ENCODE measurements around the gene CTNNA2. TPM values are rescaled to one million over a fixed set of nuclear protein-coding genes. Genes with fewer than 3 reads are reported as not detected.

The CTNNA2 gene
- total RNA-seq, 2 donors from 2014 or later: not detected

DNA sequence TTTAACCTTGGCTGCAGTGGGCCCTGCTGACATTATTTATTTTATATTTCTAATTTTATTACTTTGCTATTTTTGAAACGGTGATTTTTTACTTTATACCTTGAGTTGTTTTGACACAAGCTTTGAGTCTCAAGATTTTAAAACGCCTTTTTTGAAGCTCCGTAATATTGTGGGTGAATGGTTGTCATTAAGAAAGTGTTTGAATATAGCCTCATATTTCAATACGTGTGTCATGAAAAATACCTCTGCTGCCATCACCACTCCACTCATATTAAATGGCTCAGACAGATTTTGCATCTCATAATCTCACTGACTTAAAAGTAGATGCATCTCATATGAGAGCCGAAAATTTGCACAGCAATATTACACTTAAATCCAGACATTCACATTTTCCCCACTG is 106.6 kb downstream of the CTNNA2 start:
- TF ChIP-seq, protein P1, sequence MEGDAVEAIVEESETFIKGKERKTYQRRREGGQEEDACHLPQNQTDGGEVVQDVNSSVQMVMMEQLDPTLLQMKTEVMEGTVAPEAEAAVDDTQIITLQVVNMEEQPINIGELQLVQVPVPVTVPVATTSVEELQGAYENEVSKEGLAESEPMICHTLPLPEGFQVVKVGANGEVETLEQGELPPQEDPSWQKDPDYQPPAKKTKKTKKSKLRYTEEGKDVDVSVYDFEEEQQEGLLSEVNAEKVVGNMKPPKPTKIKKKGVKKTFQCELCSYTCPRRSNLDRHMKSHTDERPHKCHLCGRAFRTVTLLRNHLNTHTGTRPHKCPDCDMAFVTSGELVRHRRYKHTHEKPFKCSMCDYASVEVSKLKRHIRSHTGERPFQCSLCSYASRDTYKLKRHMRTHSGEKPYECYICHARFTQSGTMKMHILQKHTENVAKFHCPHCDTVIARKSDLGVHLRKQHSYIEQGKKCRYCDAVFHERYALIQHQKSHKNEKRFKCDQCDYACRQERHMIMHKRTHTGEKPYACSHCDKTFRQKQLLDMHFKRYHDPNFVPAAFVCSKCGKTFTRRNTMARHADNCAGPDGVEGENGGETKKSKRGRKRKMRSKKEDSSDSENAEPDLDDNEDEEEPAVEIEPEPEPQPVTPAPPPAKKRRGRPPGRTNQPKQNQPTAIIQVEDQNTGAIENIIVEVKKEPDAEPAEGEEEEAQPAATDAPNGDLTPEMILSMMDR (IDR thresholded peaks at IDR 0.05): no peak
- no peak overlapping the region for H3K4me3 ChIP-seq

DNA sequence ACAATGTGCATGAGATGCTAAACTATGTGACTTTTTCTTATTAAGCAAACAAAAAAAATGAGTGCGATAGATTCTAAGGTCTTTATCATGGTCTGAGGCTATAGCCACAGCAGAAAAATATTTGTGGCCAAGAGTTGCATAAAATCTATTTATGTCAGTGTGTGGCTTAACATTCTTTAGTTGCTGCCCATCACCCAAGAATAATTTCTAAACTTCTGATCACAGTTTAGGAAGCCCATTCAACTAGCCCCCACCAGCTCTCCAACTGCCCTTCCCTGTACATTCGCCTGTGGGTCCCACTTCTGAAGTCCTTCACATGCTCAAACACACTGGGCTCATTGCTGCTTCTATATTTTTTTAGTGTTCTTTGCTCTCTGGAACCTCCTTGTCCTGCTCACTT is 107.1 kb downstream of the CTNNA2 start:
- Histone ChIP-seq H3K27ac (no peak overlapping the region), H3K4me3 (no peak overlapping the region), H3K4me1 (no peaks in the 10 kb centered on the region), H3K36me3 (no peaks in the 10 kb centered on the region), H3K9me3 (no peaks in the 10 kb centered on the region), H3K27me3 (no peaks in the 10 kb centered on the region)
- TF ChIP-seq, protein P1 (IDR thresholded peaks at IDR 0.05): no peak
- DNase-seq (ENCODE audit: low spot score): no peak

More for the DNA sequence above, 106.6 kb downstream of the CTNNA2 start:
- Histone ChIP-seq H3K36me3 (no peaks in the 10 kb centered on the region), H3K9me3 (no peaks in the 10 kb centered on the region), H3K27ac (no peak overlapping the region), H3K4me1 (no peaks in the 10 kb centered on the region), H3K27me3 (no peaks in the 10 kb centered on the region)
- DNase-seq (ENCODE audit: low spot score): no peak

DNA sequence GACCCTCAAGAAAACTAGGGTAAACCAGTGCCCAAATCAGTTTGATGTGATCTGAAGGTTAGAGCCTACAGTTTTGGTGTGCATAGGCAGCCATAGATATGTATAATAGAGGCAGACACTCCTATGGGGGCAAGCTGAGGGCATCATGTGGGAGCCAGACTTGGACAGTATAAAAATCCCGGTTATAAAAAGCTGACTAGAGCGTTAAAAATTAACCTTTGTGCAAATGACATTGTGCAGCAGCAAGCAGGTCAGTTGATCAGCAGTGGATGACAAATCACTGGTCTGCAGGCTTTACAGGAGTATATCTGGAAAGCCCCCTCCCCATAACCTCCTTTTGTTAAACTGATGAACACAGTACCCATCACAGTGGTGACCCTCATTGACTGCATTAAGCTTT is 107.8 kb downstream of the CTNNA2 start:
- Histone ChIP-seq H3K27ac (no peak overlapping the region), H3K4me3 (no peak overlapping the region), H3K4me1 (no peaks in the 10 kb centered on the region), H3K9me3 (no peaks in the 10 kb centered on the region), H3K36me3 (no peaks in the 10 kb centered on the region), H3K27me3 (no peaks in the 10 kb centered on the region)
- no peak for DNase-seq (ENCODE audit: low spot score)
- TF ChIP-seq, protein P1 (IDR thresholded peaks at IDR 0.05): no peak

DNA sequence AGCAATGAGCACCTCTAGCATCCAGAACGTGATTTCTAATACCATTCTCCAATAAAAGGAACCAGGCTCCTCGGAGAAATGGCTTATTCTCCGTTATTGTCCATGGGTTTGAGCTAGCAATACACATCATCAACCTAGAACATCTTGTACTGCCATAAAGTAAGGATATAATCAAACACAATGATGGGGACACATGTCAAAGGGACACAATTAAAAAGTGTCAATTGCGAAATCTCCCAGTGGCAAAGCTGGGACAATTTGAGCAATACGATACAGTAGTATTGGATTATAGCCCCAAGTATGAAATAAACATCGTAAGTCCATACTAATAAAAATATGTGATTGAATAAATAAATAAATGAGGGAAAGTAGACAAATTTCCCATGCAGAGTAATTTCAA is 108.4 kb downstream of the CTNNA2 start:
- TF ChIP-seq, protein P1 (IDR thresholded peaks at IDR 0.05): no peak
- no peak for DNase-seq (ENCODE audit: low spot score)
- Histone ChIP-seq H3K9me3 (no peaks in the 10 kb centered on the region), H3K4me1 (no peaks in the 10 kb centered on the region), H3K27me3 (no peaks in the 10 kb centered on the region), H3K27ac (no peak overlapping the region), H3K36me3 (no peaks in the 10 kb centered on the region), H3K4me3 (no peak overlapping the region)

DNA sequence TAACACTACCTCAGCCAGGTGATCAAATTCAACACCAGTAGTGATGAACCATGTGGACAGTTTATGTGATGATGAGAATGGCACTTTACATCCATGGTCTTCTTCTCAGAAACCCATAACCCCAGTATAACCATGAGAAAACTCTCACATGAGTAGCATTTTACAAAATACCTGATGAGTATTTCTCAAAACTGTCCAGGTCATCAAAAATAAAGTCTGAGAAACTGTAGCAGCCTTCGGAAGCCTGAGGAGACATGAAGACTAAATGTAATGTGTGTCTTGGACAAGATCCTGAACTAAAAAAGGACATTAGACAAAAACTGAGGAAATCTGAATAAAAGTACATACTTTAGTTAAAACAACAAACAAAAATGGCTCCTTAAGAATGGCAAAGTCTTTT is 108.9 kb downstream of the CTNNA2 start:
- no peaks in the 10 kb centered on the region for H3K27me3 ChIP-seq
- no peaks in the 10 kb centered on the region for H3K9me3 ChIP-seq
- H3K4me1 ChIP-seq: no peaks in the 10 kb centered on the region
- DNase-seq (ENCODE audit: low spot score): no peak
- H3K27ac ChIP-seq: no peak overlapping the region
- TF ChIP-seq, protein P1 (IDR thresholded peaks at IDR 0.05): no peak
- H3K36me3 ChIP-seq: no peaks in the 10 kb centered on the region
- no peak overlapping the region for H3K4me3 ChIP-seq

DNA sequence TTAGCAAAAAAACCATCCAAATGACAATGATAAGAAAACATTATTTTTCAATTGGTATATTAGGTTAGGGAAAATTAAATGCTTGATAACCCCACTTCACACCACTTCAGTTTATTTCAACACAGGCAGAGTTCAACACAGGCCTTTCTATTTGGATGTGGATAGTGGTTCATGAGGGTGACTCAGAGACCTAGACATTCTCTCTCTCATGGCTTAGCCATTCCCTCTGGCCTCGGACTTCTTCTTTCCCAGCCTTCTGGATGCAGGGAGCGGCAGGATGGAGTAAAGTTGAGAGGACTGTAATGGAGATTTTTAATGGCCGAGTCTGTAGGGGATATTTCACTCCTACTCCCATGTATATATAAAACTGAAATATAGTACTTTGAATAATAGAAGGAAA is 109.7 kb downstream of the CTNNA2 start:
- H3K4me3 ChIP-seq: no peak overlapping the region
- H3K36me3 ChIP-seq: no peaks in the 10 kb centered on the region
- H3K4me1 ChIP-seq: no peaks in the 10 kb centered on the region
- H3K27ac ChIP-seq: no peak overlapping the region
- TF ChIP-seq, protein P1 (IDR thresholded peaks at IDR 0.05): no peak
- H3K27me3 ChIP-seq: no peaks in the 10 kb centered on the region
- no peak for DNase-seq (ENCODE audit: low spot score)
- no peaks in the 10 kb centered on the region for H3K9me3 ChIP-seq

All from right atrium auricular region (tissue), 2 donors.